Bronchial epithelial cell (primary cell): ENCODE measurements around the gene LYSMD3. TPM values are rescaled to one million over a fixed set of nuclear protein-coding genes. Genes with fewer than 3 reads are reported as not detected.

ENCODE experiments used
- DNase-seq: peaks from one replicate; pipeline ENCODE4 v3.0.0-alpha.2; 2010; ENCODE audit warnings: low read depth
- FAIRE-seq: peaks from 2 replicates; lab custom pipeline; 2011; peaks lifted over from hg19 to GRCh38; lab: Jason Lieb, UNC
- H3K27me3 ChIP-seq: 2 replicates; pipeline ENCODE4 v1.5.1; 2011; ENCODE audit warnings: low read length; ENCODE audit not compliant: control insufficient read depth, insufficient read depth
- H3K36me3 ChIP-seq: 2 replicates; pipeline ENCODE4 v1.5.1; 2011; ENCODE audit warnings: low read length; ENCODE audit not compliant: control insufficient read depth, insufficient read depth
- H3K4me3 ChIP-seq: 2 replicates; pipeline ENCODE4 v1.5.1; 2011; ENCODE audit warnings: mild to moderate bottlenecking, low read depth, low read length, control low read depth
- CTCF ChIP-seq: IDR thresholded peaks from 2 replicates; pipeline ENCODE4 v1.5.1; 2011; ENCODE audit warnings: mild to moderate bottlenecking, moderate library complexity, low read length, control low read depth, inconsistent platforms; ENCODE audit not compliant: insufficient read depth, severe bottlenecking
- total RNA-seq: library from RNA; depleted of rRNA; stranded (reverse); fragments of >200 nt; gene quantifications from 2 replicates; pipeline ENCODE4 v1.2.1, GENCODE V29; 2014

Gene LYSMD3
- total RNA-seq, 1 donor from 2014 or later = 16.3 TPM

GRCh38 chr5:90519081-90519480 lies 10.3 kb downstream of the LYSMD3 start:
- TF ChIP-seq CTCF = no peak
- no peaks in the 10 kb centered on the region for H3K27me3 ChIP-seq
- peaks cover 5% of the 10 kb centered on the region for H3K36me3 ChIP-seq
- no peak overlapping the region for H3K4me3 ChIP-seq
- FAIRE-seq (no peak), DNase-seq (peak; percentile 40)

GRCh38 chr5:90518661-90519060 lies 10.7 kb downstream of the LYSMD3 start:
- H3K4me3 ChIP-seq = no peak overlapping the region
- H3K27me3 ChIP-seq = no peaks in the 10 kb centered on the region
- FAIRE-seq = no peak
- TF ChIP-seq CTCF = no peak
- peaks cover 5% of the 10 kb centered on the region for H3K36me3 ChIP-seq
- DNase-seq = peak; percentile 71

- Histone ChIP-seq H3K36me3 (no peaks in the 10 kb centered on the region), H3K27me3 (no peaks in the 10 kb centered on the region), H3K4me3 (no peak overlapping the region)
- DNase-seq (no peak), FAIRE-seq (no peak)
- TF ChIP-seq CTCF = no peak
These were observed 14.9 kb downstream of the LYSMD3 start for GRCh38 chr5:90514520-90514919.

- H3K36me3 ChIP-seq = no peaks in the 10 kb centered on the region
- FAIRE-seq = no peak
- TF ChIP-seq CTCF = no peak
These were observed 18.9 kb downstream of the LYSMD3 start for GRCh38 chr5:90510438-90510837.

GRCh38 chr5:90506221-90506620 lies 23.2 kb downstream of the LYSMD3 start:
- H3K27me3 ChIP-seq = no peaks in the 10 kb centered on the region
- FAIRE-seq (no peak), DNase-seq (no peak)
- H3K36me3 ChIP-seq = no peaks in the 10 kb centered on the region
- no peak for TF ChIP-seq CTCF
- no peak overlapping the region for H3K4me3 ChIP-seq

More at GRCh38 chr5:90510438-90510837, 18.9 kb downstream of the LYSMD3 start:
- no peak overlapping the region for H3K4me3 ChIP-seq
- H3K27me3 ChIP-seq = no peaks in the 10 kb centered on the region
- DNase-seq = no peak

- FAIRE-seq (no peak), DNase-seq (peak; percentile 75)
- TF ChIP-seq CTCF = no peak
- Histone ChIP-seq H3K36me3 (no peaks in the 10 kb centered on the region), H3K4me3 (no peak overlapping the region), H3K27me3 (no peaks in the 10 kb centered on the region)
These were observed 24.6 kb downstream of the LYSMD3 start for GRCh38 chr5:90504743-90505142.
